GM12878 (cell line): ENCODE data around the gene HMOX1. TPM values are rescaled to one million over a fixed set of nuclear protein-coding genes. Genes with fewer than 3 reads are reported as not detected.

Experiments used
- ATAC-seq: fragments of 200-7000 bp; cut with Tn5 transposase; 3 replicates; pipeline ENCODE4 v1.9.1; 2020; ENCODE audit warnings: mild to moderate bottlenecking, moderate library complexity
- BruUV-seq: library from RNA; stranded (reverse); fragments of 400-500 nt; replicated peaks from 2 replicates; lab custom pipeline; 2021; lab: Mats Ljungman, UMichigan
- CTCF ChIA-PET: fragments of 300-600 bp; sonication (Branson Sonifier 250); formaldehyde crosslinking; extraction: SDS; loops from one replicate; lab custom pipeline; 2021; ENCODE audit warnings: inconsistent platforms; lab: Yijun Ruan, JAX
- POLR2A ChIA-PET: fragments of 350-600 bp; formaldehyde crosslinking; extraction: SDS; loops from one replicate; lab custom pipeline; 2021; ENCODE audit warnings: inconsistent platforms; lab: Charles Lee
- RAD21 ChIA-PET: fragments of 300-600 bp; sonication (Branson Sonifier 250); formaldehyde crosslinking; loops from one replicate; lab custom pipeline; 2023; ENCODE audit warnings: antibody characterized with exemption; ENCODE audit not compliant: unreplicated experiment; lab: Charles Lee
- SMC1A ChIA-PET: fragments of 300-600 bp; sonication (Branson Sonifier 250); formaldehyde crosslinking; loops from one replicate; lab custom pipeline; 2023; ENCODE audit not compliant: unreplicated experiment, uncharacterized antibody; lab: Charles Lee
- DNase-seq: peaks from one replicate; pipeline ENCODE4 v3.0.0-alpha.2; 2011; ENCODE audit warnings: low read depth, low spot score
- FAIRE-seq: peaks from 3 replicates; lab custom pipeline; 2011; peaks lifted over from hg19 to GRCh38; lab: Jason Lieb, UNC
- H2AFZ ChIP-seq: 2 replicates; pipeline ENCODE4 v1.6.0; 2011; ENCODE audit warnings: low read depth, low read length, control low read depth; ENCODE audit not compliant: control insufficient read depth
- H3K27ac ChIP-seq: 2 replicates; pipeline ENCODE4 v1.5.1; 2011; ENCODE audit warnings: control low read depth; ENCODE audit not compliant: control insufficient read depth, insufficient read depth
- H3K27me3 ChIP-seq, 2 experiments: replicated peaks in 1 of 2; 2 replicates each; pipeline versions ENCODE4 v1.6.0 to v1.6.1; 2011; ENCODE audit warnings: low read length in 1 of 2; ENCODE audit not compliant: control insufficient read depth in 2 of 2, insufficient read depth in 2 of 2
- H3K36me3 ChIP-seq, 2 experiments: 2 replicates each; pipeline ENCODE4 v1.5.1; 2011; ENCODE audit warnings: low read length in 1 of 2; ENCODE audit not compliant: control insufficient read depth in 2 of 2, insufficient read depth in 2 of 2
- H3K4me1 ChIP-seq: 2 replicates; pipeline ENCODE4 v1.6.1; 2011; ENCODE audit warnings: mild to moderate bottlenecking, low read length, moderate library complexity, mixed read lengths; ENCODE audit not compliant: control insufficient read depth, insufficient read depth
- H3K4me2 ChIP-seq: 2 replicates; pipeline ENCODE4 v1.6.0; 2011; ENCODE audit warnings: control low read depth; ENCODE audit not compliant: control insufficient read depth, insufficient read depth
- H3K4me3 ChIP-seq: fragments of 200-600 bp; sonication (generic); 2 replicates; pipeline ENCODE4 v1.5.1; 2016
- H3K79me2 ChIP-seq: 2 replicates; pipeline ENCODE4 v1.6.0; 2011; ENCODE audit warnings: low read length; ENCODE audit not compliant: control insufficient read depth, insufficient read depth
- H3K9ac ChIP-seq: 2 replicates; pipeline ENCODE4 v1.8.0; 2011; ENCODE audit warnings: low read length, control low read depth, mixed read lengths; ENCODE audit not compliant: control insufficient read depth, insufficient read depth
- H3K9me3 ChIP-seq: replicated peaks from 3 replicates; pipeline ENCODE4 v1.5.1; 2011; ENCODE audit warnings: mild to moderate bottlenecking, low read length; ENCODE audit not compliant: control insufficient read depth, insufficient read depth
- H4K20me1 ChIP-seq: 2 replicates; pipeline ENCODE4 v1.6.0; 2011; ENCODE audit not compliant: control insufficient read depth, insufficient read depth
- BRCA1 ChIP-seq: IDR thresholded peaks from 2 replicates; pipeline ENCODE4 v1.6.1; 2011; ENCODE audit warnings: low read depth, low read length, improper control_type of control experiment
- CBX5 ChIP-seq: sonication (generic); IDR thresholded peaks from 2 replicates; pipeline ENCODE4 v1.6.1; 2016; ENCODE audit warnings: low read depth, moderate library complexity, mild to moderate bottlenecking, inconsistent platforms
- CHD4 ChIP-seq: fragments of 200-600 bp; sonication (generic); IDR thresholded peaks from 2 replicates; pipeline ENCODE4 v1.6.1; 2016; ENCODE audit warnings: mild to moderate bottlenecking
- FOXK2 ChIP-seq: fragments of 450-650 bp; IDR thresholded peaks from 2 replicates; pipeline ENCODE4 v1.6.1; 2017; ENCODE audit warnings: mild to moderate bottlenecking, moderate library complexity
- GABPA ChIP-seq: IDR thresholded peaks from 2 replicates; pipeline ENCODE4 v1.6.1; 2014; ENCODE audit warnings: antibody characterized with exemption, low read depth, mild to moderate bottlenecking, inconsistent platforms
- JUND ChIP-seq: IDR thresholded peaks from 2 replicates; pipeline ENCODE4 v1.6.1; 2012; ENCODE audit warnings: low read depth, mild to moderate bottlenecking, low read length, improper control_type of control experiment, moderate library complexity
- NFIC ChIP-seq: IDR thresholded peaks from 2 replicates; pipeline ENCODE4 v1.6.1; 2012; ENCODE audit warnings: low read depth, mild to moderate bottlenecking, inconsistent platforms, low read length, moderate library complexity
- NRF1 ChIP-seq: conservative IDR thresholded peaks from 2 replicates; pipeline ENCODE4 v1.6.1; 2011; ENCODE audit warnings: mild to moderate bottlenecking, low read depth, low read length, improper control_type of control experiment
- POU2F2 ChIP-seq: IDR thresholded peaks from 3 replicates; pipeline ENCODE4 v1.6.1; 2011; ENCODE audit warnings: low read depth, mild to moderate bottlenecking, low read length, borderline replicate concordance
- SIX5 ChIP-seq: IDR thresholded peaks from 2 replicates; pipeline ENCODE4 v1.6.1; 2011; ENCODE audit warnings: mild to moderate bottlenecking, low read depth, low read length, moderate library complexity; ENCODE audit not compliant: severe bottlenecking
- SMAD1 ChIP-seq: fragments of 450-650 bp; IDR thresholded peaks from 2 replicates; pipeline ENCODE4 v1.6.1; 2018; ENCODE audit warnings: mild to moderate bottlenecking, low read depth; ENCODE audit not compliant: partially characterized antibody
- TARDBP ChIP-seq: IDR thresholded peaks from 2 replicates; pipeline ENCODE4 v1.6.1; 2016; ENCODE audit warnings: borderline replicate concordance
- TCF3 ChIP-seq: IDR thresholded peaks from 2 replicates; pipeline ENCODE4 v1.6.1; 2012; ENCODE audit warnings: low read depth, mild to moderate bottlenecking, low read length, borderline replicate concordance; ENCODE audit not compliant: insufficient read depth
- USF2 ChIP-seq: IDR thresholded peaks from 2 replicates; pipeline ENCODE4 v1.6.1; 2011; ENCODE audit warnings: low read depth, low read length, improper control_type of control experiment, borderline replicate concordance
- WRNIP1 ChIP-seq: IDR thresholded peaks from 2 replicates; pipeline ENCODE4 v1.6.1; 2011; ENCODE audit warnings: low read depth, low read length, improper control_type of control experiment, borderline replicate concordance
- ZNF24 ChIP-seq: fragments of 450-650 bp; IDR thresholded peaks from 2 replicates; pipeline ENCODE4 v1.6.1; 2017; ENCODE audit warnings: antibody characterized with exemption, mild to moderate bottlenecking
- ZNF622 ChIP-seq: fragments of 450-650 bp; IDR thresholded peaks from 2 replicates; pipeline ENCODE4 v1.6.1; 2017; ENCODE audit warnings: mild to moderate bottlenecking, inconsistent platforms
- WGBS: methylation state at CpG from one replicate; pipeline ENCODE4 v1.1.6; 2016; ENCODE audit warnings: low lambda C conversion rate; ENCODE audit not compliant: insufficient replicate concordance, insufficient coverage; ENCODE audit errors: missing lambda C conversion rate; 5-methylcytosine and 5-hydroxymethylcytosine counted together
- in situ Hi-C: fragments of 300-500 bp; cut with MboI; formaldehyde crosslinking; loops from 9 replicates; pipeline ENCODE4 v1.14.3; 2018; ENCODE audit warnings: mixed read lengths
- intact Hi-C: fragments of 100-400 bp; cut with micrococcal nuclease; formaldehyde crosslinking; loops from one replicate; pipeline ENCODE4 v1.14.2; 2022; ENCODE audit not compliant: unreplicated experiment
- polyA plus RNA-seq, 11 experiments: library from polyadenylated mRNA; depleted of rRNA in 4 of 11; unstranded in 6 of 11; stranded (reverse) in 5 of 11; fragments of >200 nt; fragmentation: Nextera tagmentation in 4 of 11; fragmentation: Illumina TruSeq in 1 of 11; extraction: Ambion mirVana in 4 of 11; extraction: Trizol in 1 of 11; gene quantifications; 1 replicate in 1 of 11; 2 replicates in 10 of 11; pipeline versions ENCODE4 v1.2.1 to v1.2.3, GENCODE V29; 2011 to 2016; ENCODE audit warnings: inconsistent platforms in 2 of 11, missing spikeins in 2 of 11, low read depth in 1 of 11
- total RNA-seq, 4 experiments: library from RNA; depleted of rRNA in 3 of 4; stranded (reverse); fragments of >200 nt in 3 of 4; fragmentation: Illumina TruSeq in 1 of 4; extraction: Trizol in 1 of 4; gene quantifications; 2 replicates each; pipeline versions ENCODE4 v1.2.1 to v1.2.3, GENCODE V29; 2013 to 2021
- TF ChIP-seq, protein P1 (sequence below): IDR thresholded peaks from 2 replicates; pipeline ENCODE4 v1.6.1; 2012; ENCODE audit warnings: low read depth, low read length, improper control_type of control experiment
- TF ChIP-seq, protein P2 (sequence below), 3 experiments: IDR thresholded peaks in 2 of 3; conservative IDR thresholded peaks in 1 of 3; 2 replicates each; pipeline ENCODE4 v1.5.1; 2011; ENCODE audit warnings: low read depth in 3 of 3, low read length in 3 of 3, mild to moderate bottlenecking in 3 of 3, control low read depth in 2 of 3, moderate library complexity in 2 of 3, inconsistent platforms in 1 of 3, mixed read lengths in 1 of 3; ENCODE audit not compliant: control insufficient read depth in 2 of 3, insufficient read depth in 1 of 3; ENCODE audit errors: extremely low read depth in 1 of 3

HMOX1 gene
- total and polyA plus RNA-seq, 10 of the 15 experiments (the other 5 are each of a cell fraction or from before 2014, with no cell fraction given), result 1.5 to 36.7 (median 18.8) TPM

GRCh38 chr22:35342390-35342789, 38.5 kb upstream of the HMOX1 start:
- ChIA-PET CTCF (no interaction called here), POLR2A (no interaction called here)
- Histone ChIP-seq H3K4me1 (peaks cover 7% of the 10 kb centered on the region), H4K20me1 (no peaks in the 10 kb centered on the region), H3K4me2 (no peak overlapping the region), H3K9me3 (peaks cover 2% of the 10 kb centered on the region; the same call in 1 of the 3 replicates)
- 100% methylated on average over 4 of the region's 4 CpGs for WGBS
- in situ Hi-C loops, result no loop called here
- intact Hi-C loops, result no loop called here
- ATAC-seq (no peak), FAIRE-seq (no peak)
- TF ChIP-seq NRF1 (no peak), CHD4 (no peak), JUND (no peak), TARDBP (no peak), WRNIP1 (no peak), BRCA1 (no peak), CBX5 (no peak), FOXK2 (no peak), SIX5 (no peak), TCF3 (no peak), ZNF622 (no peak), USF2 (no peak), ZNF24 (no peak), NFIC (no peak), GABPA (no peak), SMAD1 (no peak), POU2F2 (no peak)
- TF ChIP-seq, protein P1, sequence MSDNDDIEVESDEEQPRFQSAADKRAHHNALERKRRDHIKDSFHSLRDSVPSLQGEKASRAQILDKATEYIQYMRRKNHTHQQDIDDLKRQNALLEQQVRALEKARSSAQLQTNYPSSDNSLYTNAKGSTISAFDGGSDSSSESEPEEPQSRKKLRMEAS, result no peak
- TF ChIP-seq, protein P2, sequence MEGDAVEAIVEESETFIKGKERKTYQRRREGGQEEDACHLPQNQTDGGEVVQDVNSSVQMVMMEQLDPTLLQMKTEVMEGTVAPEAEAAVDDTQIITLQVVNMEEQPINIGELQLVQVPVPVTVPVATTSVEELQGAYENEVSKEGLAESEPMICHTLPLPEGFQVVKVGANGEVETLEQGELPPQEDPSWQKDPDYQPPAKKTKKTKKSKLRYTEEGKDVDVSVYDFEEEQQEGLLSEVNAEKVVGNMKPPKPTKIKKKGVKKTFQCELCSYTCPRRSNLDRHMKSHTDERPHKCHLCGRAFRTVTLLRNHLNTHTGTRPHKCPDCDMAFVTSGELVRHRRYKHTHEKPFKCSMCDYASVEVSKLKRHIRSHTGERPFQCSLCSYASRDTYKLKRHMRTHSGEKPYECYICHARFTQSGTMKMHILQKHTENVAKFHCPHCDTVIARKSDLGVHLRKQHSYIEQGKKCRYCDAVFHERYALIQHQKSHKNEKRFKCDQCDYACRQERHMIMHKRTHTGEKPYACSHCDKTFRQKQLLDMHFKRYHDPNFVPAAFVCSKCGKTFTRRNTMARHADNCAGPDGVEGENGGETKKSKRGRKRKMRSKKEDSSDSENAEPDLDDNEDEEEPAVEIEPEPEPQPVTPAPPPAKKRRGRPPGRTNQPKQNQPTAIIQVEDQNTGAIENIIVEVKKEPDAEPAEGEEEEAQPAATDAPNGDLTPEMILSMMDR (IDR thresholded peaks at IDR 0.05 in 2 of 3, conservative IDR thresholded peaks at IDR 0.05 in 1 of 3; ENCODE audit: control insufficient read depth in 2 of 3, extremely low read depth in 1 of 3, insufficient read depth in 1 of 3, low read depth in 3 of 3, low read length in 3 of 3), result no peak
- TF ChIP-seq, all 136 proteins: peak for 0
- Histone ChIP-seq H2AFZ (no peak overlapping the region), H3K27me3 (no peaks in the 10 kb centered on the region), H3K79me2 (no peaks in the 10 kb centered on the region), H3K4me3 (no peak overlapping the region), H3K36me3 (peaks cover 5 to 17% of the 10 kb centered on the region in 2 experiments; a peak in 2 of 4 replicates), H3K9ac (no peak overlapping the region), H3K27ac (no peak overlapping the region)
- DNase-seq, result no peak
- ChIA-PET RAD21 (no interaction called here), SMC1A (no interaction called here)
- BruUV-seq, result no TSS peak
